IPS DF 4.7 (cell line): ENCODE data around the gene SMARCA2.

Source experiments
- DNase-seq: peaks from one replicate; pipeline ENCODE4 v3.0.0-alpha.2; 2013; ENCODE audit warnings: low spot score; ENCODE audit errors: extremely low read depth

The SMARCA2 gene

GRCh38 chr9:2169035-2169434, 153.9 kb downstream of the SMARCA2 start:
- DNase-seq: no peak

GRCh38 chr9:2170722-2171121, 155.6 kb downstream of the SMARCA2 start:
- no peak for DNase-seq

- DNase-seq: no peak
Observed at GRCh38 chr9:2173170-2173569, 158.0 kb downstream of the SMARCA2 start.

GRCh38 chr9:2173861-2174260, 158.7 kb downstream of the SMARCA2 start:
- DNase-seq: no peak

- no peak for DNase-seq
Observed at GRCh38 chr9:2174306-2174705, 159.2 kb downstream of the SMARCA2 start.

GRCh38 chr9:2174911-2175310, 159.8 kb downstream of the SMARCA2 start:
- no peak for DNase-seq

GRCh38 chr9:2177121-2177520, 162.0 kb downstream of the SMARCA2 start:
- DNase-seq: no peak

GRCh38 chr9:2178034-2178734, 163.0 kb downstream of the SMARCA2 start:
- no peak for DNase-seq

GRCh38 chr9:2179567-2179966, 164.4 kb downstream of the SMARCA2 start:
- DNase-seq: no peak

- DNase-seq: no peak
Observed at GRCh38 chr9:2180154-2180553, 165.0 kb downstream of the SMARCA2 start.

GRCh38 chr9:2180704-2181103, 165.6 kb downstream of the SMARCA2 start:
- DNase-seq: no peak

GRCh38 chr9:2181792-2182191, 166.6 kb downstream of the SMARCA2 start:
- no peak for DNase-seq

- DNase-seq: no peak
Observed at GRCh38 chr9:2190939-2191608, 175.9 kb downstream of the SMARCA2 start.

GRCh38 chr9:2191609-2191972, 176.4 kb downstream of the SMARCA2 start:
- DNase-seq: no peak

GRCh38 chr9:2192356-2192979, 177.3 kb downstream of the SMARCA2 start:
- DNase-seq: no peak

GRCh38 chr9:2193552-2193951, 178.4 kb downstream of the SMARCA2 start:
- DNase-seq: no peak

- no peak for DNase-seq
Observed at GRCh38 chr9:2195211-2195610, 180.1 kb downstream of the SMARCA2 start.

- no peak for DNase-seq
Observed at GRCh38 chr9:2196757-2197156, 181.6 kb downstream of the SMARCA2 start.

GRCh38 chr9:2198956-2199635, 183.9 kb downstream of the SMARCA2 start:
- DNase-seq: no peak

- DNase-seq: no peak
Observed at GRCh38 chr9:2199999-2200796, 185.1 kb downstream of the SMARCA2 start.

- DNase-seq: no peak
Observed at GRCh38 chr9:2208465-2208864, 193.3 kb downstream of the SMARCA2 start.
